Endothelial cell of umbilical vein (primary cell): ENCODE data around the gene GFPT2. TPM values are rescaled to one million over a fixed set of nuclear protein-coding genes. Genes with fewer than 3 reads are reported as not detected.

Source experiments
- BruUV-seq: library from RNA; stranded (reverse); fragments of 400-500 nt; replicated peaks from 2 replicates; lab custom pipeline; 2021; lab: Mats Ljungman, UMichigan
- CTCF ChIA-PET: fragments of 300-600, 350-600 bp; sonication (Branson Sonifier 250); formaldehyde crosslinking; loops from one replicate; lab custom pipeline; 2021; ENCODE audit warnings: antibody characterized with exemption, inconsistent platforms; lab: Charles Lee
- POLR2A ChIA-PET: fragments of 300-600, 350-600 bp; sonication (Branson Sonifier 250); formaldehyde crosslinking; loops from one replicate; lab custom pipeline; 2021; ENCODE audit warnings: antibody characterized with exemption, inconsistent platforms; lab: Charles Lee
- DNase-seq: peaks from one replicate; pipeline ENCODE4 v3.0.0-alpha.2; 2011; ENCODE audit warnings: low read depth, low spot score
- FAIRE-seq: peaks from 2 replicates; lab custom pipeline; 2011; peaks lifted over from hg19 to GRCh38; lab: Jason Lieb, UNC
- H2AFZ ChIP-seq: 2 replicates; pipeline ENCODE4 v1.6.0; 2012; ENCODE audit warnings: low read depth, low read length, control low read depth, inconsistent platforms
- H3K27ac ChIP-seq: 2 replicates; pipeline ENCODE4 v1.5.1; 2011; ENCODE audit warnings: low read depth, mild to moderate bottlenecking, control low read depth, low read length, moderate library complexity; ENCODE audit not compliant: insufficient read depth
- H3K27me3 ChIP-seq, 2 experiments: 2 replicates each; pipeline versions ENCODE4 v1.6.0 to v1.6.1; 2011; ENCODE audit warnings: low read length in 2 of 2, mixed read lengths in 1 of 2; ENCODE audit not compliant: control insufficient read depth in 2 of 2, insufficient read depth in 2 of 2
- H3K36me3 ChIP-seq, 2 experiments: 2 replicates in 1 of 2; 3 replicates in 1 of 2; pipeline ENCODE4 v1.5.1; 2011; ENCODE audit warnings: low read length in 2 of 2, mild to moderate bottlenecking in 1 of 2, moderate library complexity in 1 of 2; ENCODE audit not compliant: control insufficient read depth in 2 of 2, insufficient read depth in 2 of 2; ENCODE audit errors: extremely low read depth in 1 of 2
- H3K4me1 ChIP-seq: 3 replicates; pipeline ENCODE4 v1.5.1; 2011; ENCODE audit warnings: mild to moderate bottlenecking, low read length; ENCODE audit not compliant: control insufficient read depth, insufficient read depth; ENCODE audit errors: extremely low read depth
- H3K4me2 ChIP-seq: 2 replicates; pipeline ENCODE4 v1.6.1; 2011; ENCODE audit warnings: low read length, control low read depth, mixed read lengths; ENCODE audit not compliant: insufficient read depth
- H3K4me3 ChIP-seq, 3 experiments: fragments of 200-600 bp in 1 of 3; sonication (generic), shearing (Covaris generic) in 1 of 3; replicated peaks in 1 of 3; 2 replicates each; pipeline ENCODE4 v1.5.1; 2011 to 2016; ENCODE audit warnings: control low read depth in 3 of 3, low read length in 3 of 3, mild to moderate bottlenecking in 2 of 3, inconsistent platforms in 1 of 3, low read depth in 1 of 3, moderate library complexity in 1 of 3; ENCODE audit not compliant: insufficient read depth in 1 of 3
- H3K79me2 ChIP-seq: 2 replicates; pipeline ENCODE4 v1.6.0; 2012; ENCODE audit warnings: low read length, inconsistent platforms; ENCODE audit not compliant: control insufficient read depth, insufficient read depth
- H3K9ac ChIP-seq: replicated peaks from 2 replicates; pipeline ENCODE3; 2011; ENCODE audit warnings: low read length, control low read depth; ENCODE audit not compliant: insufficient read depth; ENCODE audit errors: extremely low read depth
- H3K9me1 ChIP-seq: replicated peaks from 3 replicates; pipeline ENCODE4 v1.6.0; 2011; ENCODE audit warnings: mild to moderate bottlenecking, low read length; ENCODE audit not compliant: control insufficient read depth, insufficient read depth; ENCODE audit errors: extremely low read depth
- H3K9me3 ChIP-seq: replicated peaks from 2 replicates; pipeline ENCODE4 v1.5.1; 2012; ENCODE audit warnings: low read length, inconsistent platforms; ENCODE audit not compliant: control insufficient read depth, insufficient read depth
- H4K20me1 ChIP-seq: replicated peaks from 2 replicates; pipeline ENCODE3; 2011; ENCODE audit warnings: mild to moderate bottlenecking, low read length; ENCODE audit not compliant: control insufficient read depth, insufficient read depth; ENCODE audit errors: extremely low read depth
- EZH2 ChIP-seq: IDR thresholded peaks from 2 replicates; pipeline ENCODE4 v1.6.1; 2012; ENCODE audit warnings: borderline replicate concordance, low read depth, mild to moderate bottlenecking, moderate library complexity, low read length, inconsistent platforms; ENCODE audit not compliant: severe bottlenecking
- FOS ChIP-seq: IDR thresholded peaks from 2 replicates; pipeline ENCODE4 v1.6.1; 2011; ENCODE audit warnings: mild to moderate bottlenecking, low read length, moderate library complexity, borderline replicate concordance; ENCODE audit not compliant: insufficient read depth
- GATA2 ChIP-seq: IDR thresholded peaks from 2 replicates; pipeline ENCODE4 v1.7.0; 2011; ENCODE audit warnings: low read depth, mild to moderate bottlenecking, moderate library complexity, mixed read lengths, low read length; ENCODE audit not compliant: insufficient read length, insufficient read depth
- JUN ChIP-seq: IDR thresholded peaks from 2 replicates; pipeline ENCODE4 v1.6.1; 2011; ENCODE audit warnings: borderline replicate concordance, low read depth; ENCODE audit not compliant: insufficient read length, insufficient read depth
- MYC ChIP-seq: IDR thresholded peaks from one replicate; pipeline ENCODE4 v1.6.1; 2011; ENCODE audit warnings: mild to moderate bottlenecking, low read depth, low read length
- POLR2A ChIP-seq: IDR thresholded peaks from 2 replicates; pipeline ENCODE4 v1.6.1; 2012; ENCODE audit warnings: low read depth, mild to moderate bottlenecking, control low read depth, low read length
- POLR2AphosphoS5 ChIP-seq: IDR thresholded peaks from 2 replicates; pipeline ENCODE4 v1.6.1; 2012; ENCODE audit warnings: low read depth, mild to moderate bottlenecking, control low read depth, low read length, moderate library complexity; ENCODE audit not compliant: insufficient read depth
- dilution Hi-C: fragments of 300-500 bp; cut with MboI; formaldehyde crosslinking; loops from one replicate; pipeline ENCODE4 v1.15.0; 2019; ENCODE audit warnings: low sequenced_read_pairs; ENCODE audit not compliant: extremely low pct_ligation_motif_present
- intact Hi-C: fragments of 100-400 bp; cut with micrococcal nuclease; formaldehyde crosslinking; loops from one replicate; pipeline ENCODE4 v1.10.0; 2022
- polyA plus RNA-seq, 4 experiments: library from polyadenylated mRNA; depleted of rRNA in 3 of 4; stranded (reverse) in 3 of 4; unstranded in 1 of 4; fragments of >200 nt; gene quantifications; 2 replicates each; pipeline versions ENCODE4 v1.2.1 to v1.2.3, GENCODE V29; 2011 to 2012; ENCODE audit warnings: missing spikeins in 1 of 4
- total RNA-seq: library from RNA; stranded (reverse); gene quantifications from 2 replicates; pipeline ENCODE4 v1.2.3, GENCODE V29; 2021
- TF ChIP-seq, protein P1 (sequence below), 2 donors: IDR thresholded peaks; 1 replicate in 1 of 2; 2 replicates in 1 of 2; pipeline ENCODE4 v1.5.1; 2011; ENCODE audit warnings: low read length in 2 of 2, mild to moderate bottlenecking in 2 of 2, moderate library complexity in 2 of 2, control low read depth in 1 of 2, inconsistent platforms in 1 of 2, low read depth in 1 of 2; ENCODE audit not compliant: insufficient read depth in 1 of 2; ENCODE audit errors: extremely low read depth in 1 of 2
- TF ChIP-seq, protein P2 (sequence below): IDR thresholded peaks from 2 replicates; pipeline ENCODE4 v1.6.1; 2011; ENCODE audit not compliant: insufficient read depth, insufficient read length

GFPT2 gene
- total and polyA plus RNA-seq, 2 donors (not counting 3 experiments of a cell fraction or from before 2014, with no cell fraction given), result 4.3 to 4.5 TPM

DNA sequence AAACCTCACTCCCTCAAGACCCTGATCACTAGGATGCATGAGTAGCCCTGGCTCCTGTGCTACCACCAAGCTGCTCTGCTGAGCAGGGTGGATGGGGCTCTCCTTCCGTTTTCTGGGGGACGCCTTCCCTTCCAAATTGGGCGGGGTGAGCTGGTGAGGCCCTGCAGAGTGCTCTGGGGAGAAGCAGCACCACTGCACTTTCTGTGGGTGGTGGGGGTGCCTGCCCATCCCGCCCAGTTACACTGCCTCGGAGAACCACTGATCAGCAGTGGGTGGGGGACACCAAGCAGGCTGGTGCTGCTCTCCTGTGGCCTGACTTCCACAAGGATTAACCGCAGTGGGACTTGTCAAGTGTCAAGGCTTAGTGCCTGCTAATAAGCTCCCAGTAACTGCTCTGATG lies 19.0 kb downstream of the GFPT2 start:
- no peak for FAIRE-seq
- Histone ChIP-seq H3K4me2 (no peak overlapping the region), H3K9me1 (no peaks in the 10 kb centered on the region), H3K9ac (no peak overlapping the region), H3K27me3 (no peaks in the 10 kb centered on the region), H3K9me3 (no peaks in the 10 kb centered on the region), H4K20me1 (no peaks in the 10 kb centered on the region), H3K27ac (no peak overlapping the region), H2AFZ (no peak overlapping the region), H3K36me3 (no peaks in the 10 kb centered on the region), H3K4me1 (peaks cover 9% of the 10 kb centered on the region), H3K4me3 (no peak overlapping the region), H3K79me2 (no peaks in the 10 kb centered on the region)
- POLR2A ChIA-PET, result no interaction called here
- dilution Hi-C loops, result no loop called here
- no peak for DNase-seq
- CTCF ChIA-PET, result interaction anchor here (2.6 kb wide), 1 partner anchor 19 kb away, joined by 9 read pairs; no protein-coding TSS in a partner anchor
- TF ChIP-seq, protein P1, sequence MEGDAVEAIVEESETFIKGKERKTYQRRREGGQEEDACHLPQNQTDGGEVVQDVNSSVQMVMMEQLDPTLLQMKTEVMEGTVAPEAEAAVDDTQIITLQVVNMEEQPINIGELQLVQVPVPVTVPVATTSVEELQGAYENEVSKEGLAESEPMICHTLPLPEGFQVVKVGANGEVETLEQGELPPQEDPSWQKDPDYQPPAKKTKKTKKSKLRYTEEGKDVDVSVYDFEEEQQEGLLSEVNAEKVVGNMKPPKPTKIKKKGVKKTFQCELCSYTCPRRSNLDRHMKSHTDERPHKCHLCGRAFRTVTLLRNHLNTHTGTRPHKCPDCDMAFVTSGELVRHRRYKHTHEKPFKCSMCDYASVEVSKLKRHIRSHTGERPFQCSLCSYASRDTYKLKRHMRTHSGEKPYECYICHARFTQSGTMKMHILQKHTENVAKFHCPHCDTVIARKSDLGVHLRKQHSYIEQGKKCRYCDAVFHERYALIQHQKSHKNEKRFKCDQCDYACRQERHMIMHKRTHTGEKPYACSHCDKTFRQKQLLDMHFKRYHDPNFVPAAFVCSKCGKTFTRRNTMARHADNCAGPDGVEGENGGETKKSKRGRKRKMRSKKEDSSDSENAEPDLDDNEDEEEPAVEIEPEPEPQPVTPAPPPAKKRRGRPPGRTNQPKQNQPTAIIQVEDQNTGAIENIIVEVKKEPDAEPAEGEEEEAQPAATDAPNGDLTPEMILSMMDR (IDR thresholded peaks at IDR 0.05; ENCODE audit: extremely low read depth in 1 of 2, insufficient read depth in 1 of 2, low read depth in 1 of 2, low read length in 2 of 2), result no peak
- no peak for TF ChIP-seq GATA2
- TF ChIP-seq MYC, result no peak
- TF ChIP-seq FOS, result no peak
- TF ChIP-seq EZH2, result no peak
- TF ChIP-seq, protein P2, sequence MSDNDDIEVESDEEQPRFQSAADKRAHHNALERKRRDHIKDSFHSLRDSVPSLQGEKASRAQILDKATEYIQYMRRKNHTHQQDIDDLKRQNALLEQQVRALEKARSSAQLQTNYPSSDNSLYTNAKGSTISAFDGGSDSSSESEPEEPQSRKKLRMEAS, result no peak
- TF ChIP-seq POLR2AphosphoS5, result no peak
- TF ChIP-seq JUN, result no peak
- TF ChIP-seq POLR2A, result no peak
- BruUV-seq, result no TSS peak
- intact Hi-C loops, result no loop called here
